HG03045 (cell line): Measurements from ENCODE around the gene FCN1.
A peak's percentile ranks its signal among the peaks of the same experiment; 100 is the strongest.
"Not testable (repeated sequence)": the region's sequence is repeated elsewhere in the genome, so short reads cannot be mapped to it uniquely, and the experiment has no call there.

Experiments used
- ATAC-seq: cut with Tn5 transposase; IDR thresholded peaks from one replicate; pipeline ENCODE4 v1.9.1; 2021; ENCODE audit warnings: mild to moderate bottlenecking, moderate library complexity; ENCODE audit not compliant: unreplicated experiment

The FCN1 gene

DNA sequence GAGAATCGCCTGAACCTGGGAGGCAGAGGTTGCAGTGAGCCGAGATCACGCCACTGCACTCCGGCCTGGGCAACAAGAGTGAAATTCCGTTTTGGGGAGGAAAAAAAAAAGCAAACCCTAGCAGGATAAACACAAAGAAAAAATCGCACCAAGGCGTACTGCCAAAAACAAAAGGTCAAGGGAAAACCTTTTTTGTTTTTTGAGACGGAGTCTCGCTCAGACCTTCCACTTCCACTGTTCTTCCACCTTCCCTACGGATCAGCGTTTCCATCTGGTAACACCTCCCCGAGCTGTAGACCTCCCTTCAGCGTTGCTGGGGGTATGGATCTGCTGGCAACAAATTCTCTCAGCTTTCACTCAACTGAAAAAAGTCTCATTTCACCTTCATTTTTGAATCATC is 57.2 kb downstream of the FCN1 start:
- no peak for ATAC-seq

DNA sequence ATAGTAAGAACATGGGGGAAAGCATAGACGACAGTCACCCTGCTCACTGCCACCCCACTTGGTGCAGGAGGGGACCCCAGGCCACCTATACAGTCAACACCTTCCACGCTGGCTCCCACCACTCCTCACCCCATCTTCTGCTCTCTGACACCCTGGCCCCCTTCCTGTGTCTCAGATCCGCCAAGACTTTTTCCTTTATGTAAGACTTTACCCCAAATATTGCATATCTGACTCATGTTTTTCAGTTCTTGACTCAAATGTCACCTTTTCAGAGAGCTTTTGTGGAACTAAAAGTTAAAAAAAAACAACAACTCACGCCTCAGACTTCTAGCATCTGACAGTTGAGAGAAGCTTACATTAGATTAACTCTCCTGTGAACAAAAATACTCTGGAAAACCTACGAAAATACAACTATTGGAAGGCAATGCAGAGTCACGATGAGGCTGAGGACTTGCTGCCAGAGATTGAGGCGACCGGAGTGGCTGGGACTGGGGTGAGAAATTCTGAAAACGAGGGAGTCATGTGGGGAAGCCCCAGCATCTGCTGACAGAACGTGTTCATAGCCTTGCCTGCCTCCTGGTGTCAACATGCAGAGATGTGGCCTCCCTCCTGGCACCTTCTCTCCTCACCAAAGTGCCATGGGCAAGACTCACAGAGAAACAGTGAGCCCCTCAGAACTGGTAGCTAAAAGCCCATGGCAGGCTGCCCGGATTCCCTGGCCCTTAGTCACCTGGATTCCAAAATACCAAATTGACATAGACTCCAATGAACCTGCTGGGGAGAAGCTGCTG is 59.5 kb downstream of the FCN1 start:
- ATAC-seq: peak; percentile 81

DNA sequence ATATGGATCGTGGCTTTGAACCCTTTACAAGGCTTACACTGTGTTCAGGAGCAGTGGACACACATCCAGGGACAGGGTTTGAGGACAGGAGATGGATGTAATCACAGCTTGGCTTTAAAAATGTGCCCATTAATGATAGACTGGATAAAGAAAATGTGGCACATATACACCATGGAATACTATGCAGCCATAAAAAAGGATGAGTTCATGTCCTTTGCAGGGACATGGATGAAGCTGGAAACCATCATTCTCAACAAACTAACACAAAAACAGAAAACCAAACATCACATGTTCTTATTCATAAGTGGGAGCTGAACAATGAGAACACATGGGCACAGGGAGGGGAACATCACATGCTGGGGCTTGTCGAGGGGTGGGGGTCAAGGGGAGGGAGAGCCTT is 60.3 kb downstream of the FCN1 start:
- not testable (repeated sequence) for ATAC-seq

DNA sequence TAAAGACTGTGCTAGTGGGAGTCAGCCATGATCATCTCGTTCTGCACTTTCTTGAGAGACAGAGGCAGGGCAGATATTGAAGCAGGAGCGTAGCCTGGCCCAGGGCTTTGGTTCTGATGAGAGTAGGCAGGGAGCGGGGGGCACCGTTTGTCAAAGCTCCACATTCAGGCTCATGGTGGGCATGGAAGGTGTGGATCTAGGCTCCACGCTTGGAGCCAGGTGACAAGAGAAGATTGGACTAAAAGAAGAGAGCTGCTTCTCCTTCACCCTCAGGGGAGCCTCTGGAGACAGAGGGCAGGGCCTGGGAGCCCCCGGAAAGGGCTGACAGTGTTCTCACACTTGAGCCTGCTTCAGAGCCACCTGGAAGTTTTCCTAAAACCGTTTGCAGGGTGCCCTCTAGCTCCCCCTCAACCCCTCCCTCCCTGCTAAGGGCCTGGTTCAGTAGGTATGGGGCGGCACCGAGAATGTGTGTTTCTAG is 61.8 kb downstream of the FCN1 start:
- no peak for ATAC-seq
